HEK293 (cell line): ENCODE results near the gene DMD.

Experiments used
- CTCF ChIA-PET: fragments of 350-600 bp; formaldehyde crosslinking; extraction: SDS; loops from one replicate; lab custom pipeline; 2021; ENCODE audit warnings: antibody characterized with exemption; lab: Yijun Ruan, JAX
- POLR2A ChIA-PET: fragments of 300-600 bp; formaldehyde crosslinking; extraction: SDS; loops from one replicate; lab custom pipeline; 2020; ENCODE audit warnings: antibody characterized with exemption, inconsistent platforms; lab: Yijun Ruan, JAX
- H3K27ac ChIP-seq: fragments of 200-500 bp; sonication (Bioruptor generic); 2 replicates; pipeline ENCODE4 v1.5.1; 2014; ENCODE audit warnings: low read depth, low read length, control low read depth, inconsistent platforms; ENCODE audit errors: extremely low read depth
- H3K36me3 ChIP-seq, 2 experiments: fragments of 200-500 bp in 1 of 2; sonication (Bioruptor generic) in 1 of 2; 1 replicate in 1 of 2; 2 replicates in 1 of 2; pipeline ENCODE4 v1.5.1; 2014 to 2017; ENCODE audit warnings: inconsistent platforms in 2 of 2, low read length in 2 of 2; ENCODE audit not compliant: control insufficient read depth in 2 of 2, insufficient read depth in 1 of 2
- H3K4me1 ChIP-seq: fragments of 200-500 bp; sonication (Bioruptor generic); 2 replicates; pipeline ENCODE4 v1.5.1; 2014; ENCODE audit warnings: mild to moderate bottlenecking, low read length, inconsistent platforms; ENCODE audit not compliant: control insufficient read depth, insufficient read depth
- H3K4me3 ChIP-seq: 2 replicates; pipeline ENCODE4 v1.5.1; 2011; ENCODE audit warnings: low read depth, mild to moderate bottlenecking, control low read depth, low read length, moderate library complexity
- H3K9me3 ChIP-seq: fragments of 200-500 bp; sonication (Bioruptor generic); 2 replicates; pipeline ENCODE4 v1.5.1; 2014; ENCODE audit warnings: low read depth, low read length, inconsistent platforms; ENCODE audit not compliant: control insufficient read depth, insufficient read depth
- GFI1B ChIP-seq: fragments of 450-650 bp; formaldehyde crosslinking; IDR thresholded peaks from 2 replicates; pipeline ENCODE4 v1.5.1; 2016; ENCODE audit warnings: missing biosample characterization, missing genetic modification characterization
- OSR2 ChIP-seq: fragments of 450-650 bp; formaldehyde crosslinking; IDR thresholded peaks from 2 replicates; pipeline ENCODE4 v1.5.1; 2016; ENCODE audit warnings: missing biosample characterization, missing genetic modification characterization
- SCRT2 ChIP-seq: fragments of 450-650 bp; formaldehyde crosslinking; IDR thresholded peaks from 2 replicates; pipeline ENCODE4 v1.5.1; 2016; ENCODE audit warnings: missing biosample characterization, missing genetic modification characterization
- TRIM28 ChIP-seq: IDR thresholded peaks from 2 replicates; pipeline ENCODE4 v1.6.1; 2011; ENCODE audit warnings: low read length, control low read depth, borderline replicate concordance
- ZBTB20 ChIP-seq: fragments of 450-650 bp; formaldehyde crosslinking; IDR thresholded peaks from 2 replicates; pipeline ENCODE4 v1.5.1; 2016; ENCODE audit warnings: missing biosample characterization, missing genetic modification characterization
- ZFP3 ChIP-seq: fragments of 450-650 bp; formaldehyde crosslinking; IDR thresholded peaks from 2 replicates; pipeline ENCODE4 v1.5.1; 2016; ENCODE audit warnings: low read depth, missing biosample characterization, missing genetic modification characterization
- ZNF10 ChIP-seq: fragments of 450-650 bp; formaldehyde crosslinking; IDR thresholded peaks from 2 replicates; pipeline ENCODE4 v1.5.1; 2017; ENCODE audit warnings: missing biosample characterization, missing genetic modification characterization
- ZNF175 ChIP-seq: fragments of 450-650 bp; formaldehyde crosslinking; IDR thresholded peaks from 2 replicates; pipeline ENCODE4 v1.5.1; 2016; ENCODE audit warnings: missing biosample characterization, missing genetic modification characterization
- ZNF184 ChIP-seq: fragments of 450-650 bp; IDR thresholded peaks from 2 replicates; pipeline ENCODE4 v1.5.1; 2018; ENCODE audit warnings: missing biosample characterization, mild to moderate bottlenecking, missing genetic modification characterization
- ZNF544 ChIP-seq: fragments of 450-650 bp; formaldehyde crosslinking; IDR thresholded peaks from 2 replicates; pipeline ENCODE4 v1.5.0; 2017; ENCODE audit warnings: missing biosample characterization, missing genetic modification characterization
- ZNF626 ChIP-seq: fragments of 450-650 bp; sonication (Bioruptor Pico); formaldehyde crosslinking; IDR thresholded peaks from 2 replicates; pipeline ENCODE4 v1.5.1; 2018; ENCODE audit warnings: missing biosample characterization, missing genetic modification characterization, inconsistent platforms
- ZNF791 ChIP-seq: fragments of 450-650 bp; formaldehyde crosslinking; IDR thresholded peaks from 2 replicates; pipeline ENCODE4 v1.5.1; 2016; ENCODE audit warnings: missing biosample characterization, missing genetic modification characterization
- ZNF837 ChIP-seq: fragments of 450-650 bp; formaldehyde crosslinking; IDR thresholded peaks from 2 replicates; pipeline ENCODE4 v1.5.1; 2016; ENCODE audit warnings: missing biosample characterization, missing genetic modification characterization
- ZSCAN5A ChIP-seq: fragments of 450-650 bp; formaldehyde crosslinking; IDR thresholded peaks from 2 replicates; pipeline ENCODE4 v1.5.1; 2016; ENCODE audit warnings: missing biosample characterization, missing genetic modification characterization

The DMD gene

GRCh38 chrX:31224381-31225012 is 1986.9 kb downstream of the DMD start:
- 0 out of 2 replicates have a peak, but pooled peaks cover 2% of the 10 kb centered on the region for H3K4me1 ChIP-seq
- POLR2A ChIA-PET = no interaction called here

GRCh38 chrX:31223817-31224216 is 1987.5 kb downstream of the DMD start:
- Histone ChIP-seq H3K27ac (no peak overlapping the region), H3K9me3 (no peaks in the 10 kb centered on the region), H3K4me1 (0 out of 2 replicates have a peak, but pooled peaks cover 2% of the 10 kb centered on the region), H3K36me3 (no peaks in the 10 kb centered on the region), H3K4me3 (no peak overlapping the region)
- CTCF ChIA-PET = interaction anchor here (0.6 to 2.0 kb wide), 2 partner anchors 10 to 453 kb away, joined by 3 to 10 read pairs; no protein-coding TSS in a partner anchor
- POLR2A ChIA-PET = no interaction called here
- TF ChIP-seq TRIM28 (peak; percentile 16; the same call in 1 of the 2 replicates), ZBTB20 (tag by site-specific recombination) (no peak), ZNF626 (no peak)

More at GRCh38 chrX:31224381-31225012, 1986.9 kb downstream of the DMD start:
- Histone ChIP-seq H3K4me3 (no peak overlapping the region), H3K9me3 (no peaks in the 10 kb centered on the region), H3K36me3 (no peaks in the 10 kb centered on the region), H3K27ac (no peak overlapping the region)
- no peak for TF ChIP-seq GFI1B
- no peak for TF ChIP-seq ZNF10
- TF ChIP-seq ZNF184 (tag by site-specific recombination) = no peak
- TF ChIP-seq ZSCAN5A (tag by site-specific recombination) = no peak
- CTCF ChIA-PET = interaction anchor here (0.5 to 2.0 kb wide), 4 partner anchors 8 to 452 kb away, joined by 3 to 10 read pairs (median 3); no protein-coding TSS in a partner anchor

DNA sequence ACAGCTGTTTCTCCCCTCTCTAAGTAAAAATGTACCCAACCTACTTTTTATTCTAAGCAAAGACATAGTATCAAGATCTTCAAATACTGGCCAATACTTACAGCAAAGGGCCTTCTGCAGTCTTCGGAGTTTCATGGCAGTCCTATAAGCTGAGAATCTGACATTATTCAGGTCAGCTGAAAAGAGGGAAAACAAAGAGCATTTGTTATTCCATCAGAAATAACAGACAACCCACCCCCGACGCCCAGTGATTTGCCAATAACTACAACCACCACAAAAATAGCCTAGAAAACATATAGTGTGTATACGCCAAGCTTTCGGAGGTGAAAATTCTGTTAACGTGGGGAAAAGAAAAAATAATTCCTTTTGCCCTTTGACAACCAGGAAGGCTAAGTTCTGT is 1988.4 kb downstream of the DMD start:
- TF ChIP-seq ZNF544 (no peak), ZNF10 (no peak), ZBTB20 (tag by site-specific recombination) (no peak), ZNF837 (tag by site-specific recombination) (no peak), SCRT2 (tag by site-specific recombination) (no peak), ZNF791 (no peak)
- H3K27ac ChIP-seq = no peak overlapping the region
- ChIA-PET POLR2A (no interaction called here), CTCF (interaction anchor here (0.6 to 2.0 kb wide), 3 partner anchors 9 to 349 kb away, joined by 3 to 10 read pairs (median 4); no protein-coding TSS in a partner anchor)
- no peaks in the 10 kb centered on the region for H3K9me3 ChIP-seq
- no peaks in the 10 kb centered on the region for H3K36me3 ChIP-seq
- no peak overlapping the region for H3K4me3 ChIP-seq
- 0 out of 2 replicates have a peak, but pooled peaks cover 2% of the 10 kb centered on the region for H3K4me1 ChIP-seq

- ChIA-PET CTCF (interaction anchor here (0.6 kb wide), 1 partner anchor 12 kb away, joined by 4 read pairs; no protein-coding TSS in a partner anchor), POLR2A (no interaction called here)
- no peaks in the 10 kb centered on the region for H3K36me3 ChIP-seq
- TF ChIP-seq ZNF175 (tag by site-specific recombination) (no peak), OSR2 (tag by site-specific recombination) (peak; percentile 15; the same call in 1 of the 2 replicates)
- H3K9me3 ChIP-seq = no peaks in the 10 kb centered on the region
- no peak overlapping the region for H3K4me3 ChIP-seq
- 0 out of 2 replicates have a peak, but pooled peaks cover 2% of the 10 kb centered on the region for H3K4me1 ChIP-seq
- no peak overlapping the region for H3K27ac ChIP-seq
Observed at GRCh38 chrX:31219174-31219573, 1992.2 kb downstream of the DMD start.

- no peak for TF ChIP-seq ZFP3
- TF ChIP-seq SCRT2 (tag by site-specific recombination) = peak; percentile 27; the same call in 1 of the 2 replicates
- ChIA-PET CTCF (interaction anchor here (0.8 to 0.9 kb wide), 3 partner anchors 178 to 440 kb away, joined by 3 to 4 read pairs (median 3); no protein-coding TSS in a partner anchor), POLR2A (no interaction called here)
- Histone ChIP-seq H3K36me3 (no peaks in the 10 kb centered on the region), H3K4me1 (no peaks in the 10 kb centered on the region), H3K9me3 (no peaks in the 10 kb centered on the region), H3K27ac (no peak overlapping the region), H3K4me3 (no peak overlapping the region)
Observed at GRCh38 chrX:31217084-31217483, 1994.3 kb downstream of the DMD start.
